Right lobe of liver (tissue), 6 donors: ENCODE measurements around the gene MARF1. TPM values are rescaled to one million over a fixed set of nuclear protein-coding genes. Genes with fewer than 3 reads are reported as not detected.
"Not testable (repeated sequence)": the region's sequence is repeated elsewhere in the genome, so short reads cannot be mapped to it uniquely, and the experiment has no call there.

Experiments
- ATAC-seq, 4 donors: fragments of 200-7000 bp; cut with Tn5 transposase; one replicate each; pipeline ENCODE4 v1.9.1; 2020; ENCODE audit warnings: mild to moderate bottlenecking in 4 of 4, moderate library complexity in 4 of 4
- DNase-seq, 3 donors: peaks; one replicate each; pipeline ENCODE4 v3.0.0-alpha.2; 2020
- H3K27ac ChIP-seq, 3 donors: fragments of 200-600 bp; one replicate each; pipeline ENCODE4 v1.8.0; 2022
- H3K27me3 ChIP-seq, 2 donors: fragments of 200-600 bp; one replicate each; pipeline ENCODE4 v1.8.0; 2022
- H3K36me3 ChIP-seq, 4 donors: fragments of 200-600 bp; sonication (generic) in 1 of 4; one replicate each; pipeline versions ENCODE4 v1.5.1 to v1.8.0; 2017 to 2022; ENCODE audit warnings: control low read depth in 1 of 4
- H3K4me1 ChIP-seq, 4 donors: fragments of 200-600 bp; sonication (generic) in 1 of 4; one replicate each; pipeline versions ENCODE4 v1.5.1 to v1.8.0; 2017 to 2022; ENCODE audit warnings: control low read depth in 1 of 4
- H3K4me3 ChIP-seq, 3 donors: fragments of 200-600 bp; one replicate each; pipeline ENCODE4 v1.8.0; 2022
- H3K9me3 ChIP-seq, 4 donors: fragments of 200-600 bp; sonication (generic) in 1 of 4; one replicate each; pipeline versions ENCODE4 v1.5.1 to v1.8.0; 2017 to 2022; ENCODE audit warnings: control low read depth in 1 of 4
- CTCF ChIP-seq, 4 donors: fragments of 200-600 bp in 3 of 4; fragments of 450-650 bp in 1 of 4; IDR thresholded peaks; one replicate each; pipeline versions ENCODE4 v1.5.1 to v1.8.0; 2016 to 2022; ENCODE audit warnings: antibody characterized with exemption in 4 of 4, mild to moderate bottlenecking in 2 of 4
- POLR2A ChIP-seq: fragments of 450-650 bp; IDR thresholded peaks from one replicate; pipeline ENCODE4 v1.6.1; 2017; ENCODE audit warnings: antibody characterized with exemption, mild to moderate bottlenecking
- WGBS: methylation state at CpG from one replicate; pipeline ENCODE4 v1.1.6; 2018; ENCODE audit warnings: low coverage, low lambda C conversion rate; ENCODE audit not compliant: insufficient coverage; ENCODE audit errors: missing lambda C conversion rate; 5-methylcytosine and 5-hydroxymethylcytosine counted together
- intact Hi-C, 2 donors: fragments of 100-400 bp; cut with DNase I; formaldehyde crosslinking; loops; one replicate each; pipeline versions ENCODE4 v1.11.2 to v1.14.1; 2022
- total RNA-seq, 6 experiments: library from RNA; depleted of rRNA in 2 of 6; stranded (reverse); fragments of >200 nt in 2 of 6; fragmentation: NEBNext Ultra II Directional in 3 of 6; extraction: Animal tissue kit (Norgen Biotek cat#: 25700) in 3 of 6; gene quantifications; one replicate each; pipeline versions ENCODE4 v1.1.0 to v1.2.4, GENCODE V29; 2016 to 2023
- donor health status: DM: no; HTN: yes; CAD: no.
- donor health status: DM: no; HTN: no; CAD: no.
- donor health status: DM: no; HTN: no; CAD: no.
- donor health status: DM: no; HTN: yes; CAD: no.
- donor health status: DM: no; HTN: yes; CAD: no.

MARF1 gene
- total RNA-seq, 6 experiments from 2014 or later: 17.2 to 44.2 (median 31.2) TPM

GRCh38 chr16:15608398-15609285, 34.3 kb downstream of the MARF1 start:
- peak overlapping the region; percentile 35 to 91 (median 90) for H3K27ac ChIP-seq
- H3K4me3 ChIP-seq: peak overlapping the region in 1 of 3 donors; percentile 1
- no peaks in the 10 kb centered on the region for H3K27me3 ChIP-seq
- H3K4me1 ChIP-seq: peaks cover 0 to 66% (median 26%) of the 10 kb centered on the region in 4 donors
- whole genome bisulfite sequencing: 51% methylated on average over 19 of the region's 19 CpGs
- H3K9me3 ChIP-seq: no peaks in the 10 kb centered on the region
- H3K36me3 ChIP-seq: peaks cover 0 to 39% (median 11%) of the 10 kb centered on the region in 4 donors
- no peak for DNase-seq
- intact Hi-C loops: no loop called here
- no peak for TF ChIP-seq POLR2A
- peak in 2 of 4 donors; percentile 23 to 38 for TF ChIP-seq CTCF (IDR thresholded peaks at IDR 0.05)
- ATAC-seq: peak; percentile 48 to 61 (median 60)

- Histone ChIP-seq H3K4me1 (peaks cover 0 to 66% (median 26%) of the 10 kb centered on the region in 4 donors), H3K9me3 (no peaks in the 10 kb centered on the region), H3K36me3 (peaks cover 0 to 40% (median 14%) of the 10 kb centered on the region in 4 donors), H3K4me3 (peak overlapping the region in 1 of 3 donors; percentile 1), H3K27me3 (no peaks in the 10 kb centered on the region), H3K27ac (peak overlapping the region; percentile 35 to 91 (median 90))
- DNase-seq (peak; percentile 76 to 93 (median 93)), ATAC-seq (peak; percentile 68 to 93 (median 82))
- TF ChIP-seq CTCF (IDR thresholded peaks at IDR 0.05): no peak
- no peak for TF ChIP-seq POLR2A
- WGBS: 25% methylated on average over 12 of the region's 13 CpGs
- intact Hi-C loops: no loop called here
These were observed 35.1 kb downstream of the MARF1 start for GRCh38 chr16:15607700-15608396.

- WGBS: 71% methylated on average over 8 of the region's 12 CpGs
- H3K4me3 ChIP-seq, H3K27me3 ChIP-seq, DNase-seq, ATAC-seq, intact Hi-C loops, H3K9me3 ChIP-seq: not testable (repeated sequence)
- H3K4me1 ChIP-seq: peaks cover 0 to 66% (median 26%) of the 10 kb centered on the region in 4 donors
- peaks cover 0 to 38% (median 14%) of the 10 kb centered on the region in 4 donors for H3K36me3 ChIP-seq
- peak overlapping the region; percentile 35 to 91 (median 90) for H3K27ac ChIP-seq
These were observed 35.7 kb downstream of the MARF1 start for GRCh38 chr16:15607221-15607699.

- no peaks in the 10 kb centered on the region for H3K27me3 ChIP-seq
- DNase-seq: no peak
- intact Hi-C loops: no loop called here
- peaks cover 0 to 62% (median 26%) of the 10 kb centered on the region in 4 donors for H3K4me1 ChIP-seq
- no peak overlapping the region for H3K4me3 ChIP-seq
- H3K36me3 ChIP-seq: peaks cover 0 to 38% (median 16%) of the 10 kb centered on the region in 4 donors
- ATAC-seq: no peak
- peak overlapping the region; percentile 35 to 91 (median 90) for H3K27ac ChIP-seq
- TF ChIP-seq POLR2A (no peak), CTCF (IDR thresholded peaks at IDR 0.05) (no peak)
- 81% methylated on average over 3 of the region's 5 CpGs for WGBS
- no peaks in the 10 kb centered on the region for H3K9me3 ChIP-seq
These were observed 36.3 kb downstream of the MARF1 start for GRCh38 chr16:15606518-15607220.
